ENCODE data around the gene ZBTB22.

ZBTB22 gene

DNA sequence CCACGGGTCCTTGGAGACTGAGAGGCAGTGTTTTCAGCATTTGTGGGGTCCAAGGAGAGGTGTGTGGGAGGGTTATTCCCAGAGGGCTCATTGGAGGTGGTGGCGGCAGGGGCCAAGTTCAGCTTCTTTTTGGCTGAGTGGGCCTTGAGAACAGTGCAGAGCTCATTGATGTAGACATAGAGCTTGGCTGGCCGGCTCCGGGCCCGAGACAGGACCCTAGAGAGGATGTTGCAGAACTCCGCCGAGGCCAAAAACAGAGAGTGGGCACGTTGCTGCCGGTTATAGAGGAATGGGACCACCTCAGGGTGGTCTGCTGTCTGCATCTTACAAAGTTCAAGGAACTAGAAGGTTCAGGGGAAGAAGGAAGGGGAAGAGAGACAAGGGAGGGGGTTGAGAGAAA lies 3.7 kb upstream of the ZBTB22 start:
- DNase-seq (ENCODE audit: low spot score), result no peak
- TF ChIP-seq, protein P1, sequence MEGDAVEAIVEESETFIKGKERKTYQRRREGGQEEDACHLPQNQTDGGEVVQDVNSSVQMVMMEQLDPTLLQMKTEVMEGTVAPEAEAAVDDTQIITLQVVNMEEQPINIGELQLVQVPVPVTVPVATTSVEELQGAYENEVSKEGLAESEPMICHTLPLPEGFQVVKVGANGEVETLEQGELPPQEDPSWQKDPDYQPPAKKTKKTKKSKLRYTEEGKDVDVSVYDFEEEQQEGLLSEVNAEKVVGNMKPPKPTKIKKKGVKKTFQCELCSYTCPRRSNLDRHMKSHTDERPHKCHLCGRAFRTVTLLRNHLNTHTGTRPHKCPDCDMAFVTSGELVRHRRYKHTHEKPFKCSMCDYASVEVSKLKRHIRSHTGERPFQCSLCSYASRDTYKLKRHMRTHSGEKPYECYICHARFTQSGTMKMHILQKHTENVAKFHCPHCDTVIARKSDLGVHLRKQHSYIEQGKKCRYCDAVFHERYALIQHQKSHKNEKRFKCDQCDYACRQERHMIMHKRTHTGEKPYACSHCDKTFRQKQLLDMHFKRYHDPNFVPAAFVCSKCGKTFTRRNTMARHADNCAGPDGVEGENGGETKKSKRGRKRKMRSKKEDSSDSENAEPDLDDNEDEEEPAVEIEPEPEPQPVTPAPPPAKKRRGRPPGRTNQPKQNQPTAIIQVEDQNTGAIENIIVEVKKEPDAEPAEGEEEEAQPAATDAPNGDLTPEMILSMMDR (IDR thresholded peaks at IDR 0.05; ENCODE audit: extremely low read depth, insufficient read depth, missing control alignments), result no peak
- in situ Hi-C loops (cut with MboI; ENCODE audit: low pct_unique_long_range_greater_than_20kb, low sequenced_read_pairs, unreplicated experiment), result no loop called here

DNA sequence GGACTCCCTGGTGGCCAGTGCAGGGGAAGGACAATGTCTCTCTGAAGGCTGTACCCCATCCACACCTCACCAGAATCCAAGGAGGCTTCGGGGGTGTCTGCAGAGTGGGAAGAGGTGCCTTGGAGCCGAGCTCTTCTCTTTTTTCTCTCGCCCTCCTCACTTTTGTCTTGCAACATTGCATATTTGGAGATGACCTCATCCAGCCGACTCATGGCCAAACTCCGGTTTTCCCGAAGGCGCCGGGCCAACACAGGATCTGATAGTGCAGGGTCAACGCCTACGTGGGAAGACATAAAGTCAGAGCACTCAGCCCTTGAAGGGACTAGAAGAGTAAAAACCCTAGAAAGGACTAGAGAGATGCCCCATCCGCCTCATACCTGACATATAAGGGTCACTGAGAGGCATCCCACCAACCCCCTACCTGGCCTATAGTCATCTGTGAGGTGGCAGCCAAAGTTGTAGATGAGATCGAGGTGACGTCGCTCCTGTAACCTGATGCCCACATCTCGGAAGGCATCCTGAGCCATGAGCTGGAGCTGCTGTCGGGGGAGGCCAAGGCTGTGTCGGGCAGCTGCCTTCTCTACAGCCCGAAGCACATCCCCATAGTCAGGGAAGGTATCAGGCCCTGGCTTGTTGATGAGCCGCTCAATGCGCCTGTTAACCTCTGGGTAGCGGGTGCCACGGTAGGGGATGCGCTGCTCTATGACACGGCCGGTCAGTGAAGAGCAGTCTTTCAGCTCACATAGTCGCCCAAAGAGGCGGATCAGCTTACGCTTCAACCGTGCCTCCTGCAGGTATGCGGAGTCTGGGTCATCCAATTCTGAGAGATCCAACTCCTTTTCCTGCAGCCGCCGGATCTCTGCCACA lies 3.0 kb upstream of the ZBTB22 start:
- DNase-seq (ENCODE audit: low spot score), result no peak
- in situ Hi-C loops (cut with MboI; ENCODE audit: low pct_unique_long_range_greater_than_20kb, low sequenced_read_pairs, unreplicated experiment), result no loop called here
- TF ChIP-seq, protein P1 (IDR thresholded peaks at IDR 0.05; ENCODE audit: extremely low read depth, insufficient read depth, missing control alignments), result no peak

DNA sequence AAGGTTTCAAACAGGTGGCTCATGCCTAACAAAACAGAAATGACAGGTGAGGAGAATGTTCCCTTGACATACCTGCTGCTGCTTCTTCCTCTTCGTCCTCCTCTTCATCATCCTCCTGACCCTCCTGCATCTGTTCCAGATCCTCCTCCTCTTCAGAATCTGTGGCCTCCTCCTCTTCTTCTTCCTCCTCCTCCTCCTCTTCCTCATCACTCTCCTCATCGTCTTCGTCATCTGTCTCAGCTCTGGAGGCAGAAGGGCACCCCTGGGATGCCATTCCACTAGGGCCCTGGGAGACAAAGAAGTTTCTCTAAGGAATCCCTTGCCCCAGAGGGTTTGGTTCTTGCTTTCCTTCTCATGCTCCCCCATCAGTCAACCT lies 2.4 kb upstream of the ZBTB22 start:
- in situ Hi-C loops (cut with MboI; ENCODE audit: low pct_unique_long_range_greater_than_20kb, low sequenced_read_pairs, unreplicated experiment), result no loop called here
- TF ChIP-seq, protein P1 (IDR thresholded peaks at IDR 0.05; ENCODE audit: extremely low read depth, insufficient read depth, missing control alignments), result no peak
- DNase-seq (ENCODE audit: low spot score), result no peak

DNA sequence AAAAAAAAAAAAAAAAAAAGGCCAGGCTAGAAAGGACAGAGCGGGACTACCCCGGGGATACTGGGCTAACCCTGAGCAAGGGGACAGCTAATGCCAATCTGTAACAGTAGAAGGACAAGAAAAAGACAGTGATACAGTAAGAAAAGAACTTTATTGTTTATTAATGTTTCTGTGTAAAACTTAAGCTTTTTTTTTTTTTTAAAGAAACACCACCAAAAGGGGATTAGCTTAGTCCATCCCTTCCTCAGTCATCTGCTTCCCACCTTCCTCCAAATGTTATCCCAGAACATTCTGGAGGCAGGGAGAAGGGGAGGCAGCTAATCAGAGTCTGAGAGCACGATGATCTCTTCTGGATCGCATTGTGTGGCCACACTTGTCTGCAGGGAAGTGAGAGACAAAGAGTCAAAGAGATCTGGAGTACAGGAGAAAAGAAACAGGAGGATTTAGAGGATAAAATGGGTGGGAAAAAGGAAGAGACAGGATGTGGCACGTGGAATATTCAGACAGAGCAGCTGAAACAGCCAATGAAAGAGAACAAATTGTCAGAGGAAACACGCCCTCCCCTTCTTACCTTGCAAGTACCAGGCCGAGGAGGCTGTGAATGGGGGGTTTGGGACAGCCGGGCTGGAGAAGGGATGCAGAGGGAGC lies 1.0 kb upstream of the ZBTB22 start:
- in situ Hi-C loops (cut with MboI; ENCODE audit: low pct_unique_long_range_greater_than_20kb, low sequenced_read_pairs, unreplicated experiment), result no loop called here
- TF ChIP-seq, protein P1 (IDR thresholded peaks at IDR 0.05; ENCODE audit: extremely low read depth, insufficient read depth, missing control alignments), result no peak
- no peak for DNase-seq (ENCODE audit: low spot score)

DNA sequence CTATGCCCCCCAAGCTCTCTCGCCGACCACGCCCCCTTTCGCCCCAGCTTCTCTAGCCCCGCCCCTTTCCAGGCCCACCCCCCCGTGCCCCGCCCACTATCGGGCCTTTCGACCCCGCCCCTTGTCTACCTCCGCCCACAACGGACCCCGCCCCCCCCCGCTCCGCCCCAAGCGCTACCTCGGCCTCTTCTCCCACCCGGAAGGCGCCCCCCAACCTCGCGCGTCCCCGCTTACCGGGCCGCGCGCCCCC lies 200 bp downstream of the ZBTB22 start:
- TF ChIP-seq, protein P1 (IDR thresholded peaks at IDR 0.05; ENCODE audit: extremely low read depth, insufficient read depth, missing control alignments), result no peak
- no peak for DNase-seq (ENCODE audit: low spot score)
- in situ Hi-C loops (cut with MboI; ENCODE audit: low pct_unique_long_range_greater_than_20kb, low sequenced_read_pairs, unreplicated experiment), result no loop called here

DNA sequence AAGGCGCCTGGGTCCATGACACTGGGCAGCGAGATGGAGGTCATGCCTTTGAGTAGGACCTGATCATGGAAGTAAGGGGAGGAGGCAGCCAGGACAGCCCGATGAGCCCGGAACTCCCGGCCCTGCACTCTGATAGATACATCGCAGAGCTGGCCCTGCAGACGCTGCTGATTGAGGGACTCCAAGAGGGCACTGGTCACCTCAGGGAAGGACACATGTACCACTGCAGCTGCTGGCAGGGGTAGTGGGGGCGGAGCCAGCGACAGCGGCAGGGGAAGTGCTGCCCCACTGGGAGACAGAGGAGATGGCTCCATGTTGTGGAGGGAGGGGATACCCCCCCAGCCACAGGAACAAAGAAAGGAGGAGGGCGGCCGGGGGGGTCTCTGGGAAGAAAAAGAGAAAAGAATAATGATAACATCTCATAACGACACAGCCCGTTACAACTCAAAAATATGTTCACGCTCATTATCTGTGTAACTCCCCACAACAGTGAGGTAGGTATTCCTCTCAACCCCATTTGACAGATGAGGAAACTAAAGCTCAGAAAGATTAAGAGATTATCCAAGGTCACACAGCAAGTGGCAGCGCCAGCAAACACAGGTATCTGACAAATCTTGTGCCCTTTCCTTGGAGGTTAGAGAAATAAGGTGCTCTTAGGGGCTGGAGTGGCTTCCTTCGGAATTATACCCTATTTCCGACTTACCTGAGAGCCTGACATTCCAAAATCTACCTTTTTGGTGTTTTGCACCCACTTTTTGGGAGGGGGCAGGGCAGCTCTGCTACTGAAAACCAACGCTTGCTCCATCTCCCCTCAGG lies 733 bp downstream of the ZBTB22 start:
- in situ Hi-C loops (cut with MboI; ENCODE audit: low pct_unique_long_range_greater_than_20kb, low sequenced_read_pairs, unreplicated experiment), result no loop called here
- DNase-seq (ENCODE audit: low spot score), result no peak
- TF ChIP-seq, protein P1 (IDR thresholded peaks at IDR 0.05; ENCODE audit: extremely low read depth, insufficient read depth, missing control alignments), result no peak
